GM12891 (cell line): ENCODE results near the gene ABHD17C.

Experiments
- PAX5 ChIP-seq: IDR thresholded peaks from 2 replicates; pipeline ENCODE4 v1.6.1; 2011; ENCODE audit warnings: low read length, moderate library complexity, mild to moderate bottlenecking; ENCODE audit not compliant: insufficient read depth, severe bottlenecking
- POLR2A ChIP-seq: IDR thresholded peaks from 2 replicates; pipeline ENCODE4 v1.6.1; 2011; ENCODE audit warnings: low read depth, low read length, control low read depth
- POLR2AphosphoS5 ChIP-seq: IDR thresholded peaks from 2 replicates; pipeline ENCODE4 v1.6.1; 2011; ENCODE audit warnings: low read depth, low read length, control low read depth
- TAF1 ChIP-seq: IDR thresholded peaks from 2 replicates; pipeline ENCODE4 v1.6.1; 2011; ENCODE audit warnings: low read depth, low read length, control low read depth

- no peak for TF ChIP-seq POLR2AphosphoS5
- TF ChIP-seq POLR2A = no peak
- no peak for TF ChIP-seq PAX5
- TF ChIP-seq TAF1 = no peak
These were observed 37.7 kb downstream of the ABHD17C start for GRCh38 chr15:80732818-80733217.
